Testis (tissue), 3 donors: Measurements from ENCODE around the gene ERO1B. TPM values are rescaled to one million over a fixed set of nuclear protein-coding genes. Genes with fewer than 3 reads are reported as not detected.

Source experiments
- DNase-seq: peaks from one replicate; pipeline ENCODE4 v3.0.0-alpha.2; 2019
- H3K27ac ChIP-seq, 2 donors: fragments of 200-600 bp; sonication (generic); one replicate each; pipeline ENCODE4 v1.5.1; 2019
- H3K27me3 ChIP-seq: fragments of 200-600 bp; sonication (generic); one replicate; pipeline ENCODE4 v1.5.1; 2019
- H3K36me3 ChIP-seq: fragments of 200-600 bp; sonication (generic); one replicate; pipeline ENCODE4 v1.5.1; 2017; ENCODE audit warnings: low read depth; ENCODE audit errors: missing control alignments
- H3K4me1 ChIP-seq: fragments of 200-600 bp; sonication (generic); one replicate; pipeline ENCODE4 v1.5.1; 2019
- H3K4me3 ChIP-seq, 2 donors: fragments of 200-600 bp; sonication (generic); one replicate each; pipeline ENCODE4 v1.5.1; 2017 to 2019
- H3K9me3 ChIP-seq: fragments of 200-600 bp; sonication (generic); one replicate; pipeline ENCODE4 v1.5.1; 2017
- POLR2A ChIP-seq: fragments of 450-650 bp; IDR thresholded peaks from one replicate; pipeline ENCODE4 v1.6.1; 2017; ENCODE audit warnings: antibody characterized with exemption, mild to moderate bottlenecking, moderate library complexity
- WGBS, 2 donors: methylation state at CpG; one replicate each; pipeline ENCODE4 v1.1.5; 2018; 5-methylcytosine and 5-hydroxymethylcytosine counted together
- intact Hi-C: fragments of 100-400 bp; cut with DNase I; formaldehyde crosslinking; loops from one replicate; pipeline ENCODE4 v1.15.1; 2023; ENCODE audit warnings: low total_unique reads
- polyA plus RNA-seq: library from polyadenylated mRNA; stranded (reverse); fragments of 350-450 nt; fragmentation: Illumina TruSeq; extraction: RNeasy Lipid Tissue Mini Kit (QIAGEN cat#74804); gene quantifications from one replicate; pipeline ENCODE4 v1.2.3, GENCODE V29; 2014; ENCODE audit warnings: low read depth, low replicate concordance; ENCODE audit not compliant: insufficient read depth
- total RNA-seq, 2 donors: library from RNA; depleted of rRNA; stranded (reverse); fragments of >200 nt; gene quantifications; one replicate each; pipeline ENCODE4 v1.2.3, GENCODE V29; 2016
- TF ChIP-seq, protein P1 (sequence below), 3 experiments: fragments of 450-650 bp in 2 of 3; fragments of 200-600 bp in 1 of 3; sonication (generic) in 1 of 3; IDR thresholded peaks; one replicate each; pipeline ENCODE4 v1.5.1; 2016 to 2019; ENCODE audit warnings: antibody characterized with exemption in 3 of 3, mild to moderate bottlenecking in 2 of 3, moderate library complexity in 1 of 3

ERO1B gene
- total and polyA plus RNA-seq, 3 donors from 2014 or later = 16.2 to 53.8 (median 20.3) TPM

DNA sequence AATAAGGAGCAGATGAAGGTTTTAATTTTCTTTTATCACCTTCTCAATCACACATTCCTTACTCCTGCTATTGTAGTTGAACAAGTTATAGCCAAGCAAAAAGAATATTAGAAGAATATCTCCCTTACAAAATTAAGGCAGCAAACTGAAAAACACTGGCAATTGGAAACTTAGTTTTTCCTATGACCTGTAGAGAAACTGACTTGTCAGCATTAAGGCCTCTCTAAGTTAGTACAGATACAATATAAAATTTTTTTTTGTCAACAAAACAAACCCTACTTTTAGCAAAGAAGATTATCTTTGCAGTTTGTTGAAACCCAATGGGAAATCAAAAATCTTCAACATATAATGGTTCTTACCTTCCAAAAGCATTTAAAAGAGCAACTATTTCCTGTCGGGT, 61.3 kb downstream of the ERO1B start:
- Histone ChIP-seq H3K36me3 (no peaks in the 10 kb centered on the region), H3K27ac (no peak overlapping the region)
- WGBS, 2 donors = 93 to 94% methylated on average over 1 of the region's 1 CpG

DNA sequence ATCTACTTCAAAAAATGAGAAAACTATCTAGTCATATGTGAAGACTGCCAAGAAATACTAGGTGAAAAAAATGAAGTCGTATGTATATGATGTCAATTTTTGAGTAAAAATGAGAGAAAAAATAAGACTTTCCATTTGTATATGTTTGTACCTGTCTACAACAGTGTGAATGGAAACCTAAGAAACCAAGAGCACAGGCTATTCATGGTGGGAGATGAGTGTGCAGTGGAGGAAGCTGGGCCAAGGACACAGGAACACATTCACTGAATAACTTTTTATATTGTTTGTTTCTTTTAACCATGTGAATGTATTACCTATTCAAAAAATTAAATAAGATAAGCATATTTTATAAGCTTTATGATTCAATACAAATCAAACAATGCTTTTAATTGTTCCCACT, 67.0 kb downstream of the ERO1B start:
- TF ChIP-seq, protein P1, sequence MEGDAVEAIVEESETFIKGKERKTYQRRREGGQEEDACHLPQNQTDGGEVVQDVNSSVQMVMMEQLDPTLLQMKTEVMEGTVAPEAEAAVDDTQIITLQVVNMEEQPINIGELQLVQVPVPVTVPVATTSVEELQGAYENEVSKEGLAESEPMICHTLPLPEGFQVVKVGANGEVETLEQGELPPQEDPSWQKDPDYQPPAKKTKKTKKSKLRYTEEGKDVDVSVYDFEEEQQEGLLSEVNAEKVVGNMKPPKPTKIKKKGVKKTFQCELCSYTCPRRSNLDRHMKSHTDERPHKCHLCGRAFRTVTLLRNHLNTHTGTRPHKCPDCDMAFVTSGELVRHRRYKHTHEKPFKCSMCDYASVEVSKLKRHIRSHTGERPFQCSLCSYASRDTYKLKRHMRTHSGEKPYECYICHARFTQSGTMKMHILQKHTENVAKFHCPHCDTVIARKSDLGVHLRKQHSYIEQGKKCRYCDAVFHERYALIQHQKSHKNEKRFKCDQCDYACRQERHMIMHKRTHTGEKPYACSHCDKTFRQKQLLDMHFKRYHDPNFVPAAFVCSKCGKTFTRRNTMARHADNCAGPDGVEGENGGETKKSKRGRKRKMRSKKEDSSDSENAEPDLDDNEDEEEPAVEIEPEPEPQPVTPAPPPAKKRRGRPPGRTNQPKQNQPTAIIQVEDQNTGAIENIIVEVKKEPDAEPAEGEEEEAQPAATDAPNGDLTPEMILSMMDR (IDR thresholded peaks at IDR 0.05) = no peak
- no peak for TF ChIP-seq POLR2A
- intact Hi-C loops = no loop called here
- no peak overlapping the region for H3K4me3 ChIP-seq
- no peak for DNase-seq
- H3K4me1 ChIP-seq = no peaks in the 10 kb centered on the region
- H3K9me3 ChIP-seq = no peaks in the 10 kb centered on the region
- no peaks in the 10 kb centered on the region for H3K27me3 ChIP-seq
- no peak overlapping the region for H3K27ac ChIP-seq
- H3K36me3 ChIP-seq = no peaks in the 10 kb centered on the region
- 74 to 82% methylated on average over 1 of the region's 1 CpG for WGBS, 2 donors

More for the DNA sequence above, 61.3 kb downstream of the ERO1B start:
- Histone ChIP-seq H3K4me1 (no peaks in the 10 kb centered on the region), H3K4me3 (no peak overlapping the region), H3K9me3 (no peaks in the 10 kb centered on the region), H3K27me3 (no peaks in the 10 kb centered on the region)
- intact Hi-C loops = no loop called here
- no peak for DNase-seq
- TF ChIP-seq, protein P1 (IDR thresholded peaks at IDR 0.05) = no peak
- TF ChIP-seq POLR2A = no peak

DNA sequence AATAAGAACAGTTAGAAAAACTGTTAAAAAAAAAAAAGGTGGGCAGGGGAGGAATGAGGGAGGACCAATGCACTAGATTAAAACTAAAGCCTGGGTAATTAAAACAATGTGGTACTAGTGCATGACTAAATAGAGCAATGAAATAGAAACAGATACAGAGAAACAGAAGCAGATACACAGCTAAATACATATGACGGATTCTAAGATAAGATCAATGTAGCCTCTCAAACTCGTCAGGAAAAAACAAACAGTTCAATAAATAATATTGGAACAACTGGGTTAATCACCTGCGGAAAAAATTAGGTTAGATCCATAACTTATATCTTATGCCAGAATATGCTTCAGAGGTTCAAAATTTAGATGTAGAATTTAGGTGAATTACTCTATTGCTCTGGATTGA, 68.2 kb downstream of the ERO1B start:
- Histone ChIP-seq H3K27me3 (no peaks in the 10 kb centered on the region), H3K9me3 (no peaks in the 10 kb centered on the region), H3K27ac (no peak overlapping the region), H3K36me3 (no peaks in the 10 kb centered on the region), H3K4me3 (no peak overlapping the region), H3K4me1 (no peaks in the 10 kb centered on the region)
- WGBS, 2 donors = 75 to 86% methylated on average over 3 of the region's 3 CpGs
- TF ChIP-seq POLR2A = no peak
- TF ChIP-seq, protein P1 (IDR thresholded peaks at IDR 0.05) = no peak
- intact Hi-C loops = no loop called here
- DNase-seq = no peak

DNA sequence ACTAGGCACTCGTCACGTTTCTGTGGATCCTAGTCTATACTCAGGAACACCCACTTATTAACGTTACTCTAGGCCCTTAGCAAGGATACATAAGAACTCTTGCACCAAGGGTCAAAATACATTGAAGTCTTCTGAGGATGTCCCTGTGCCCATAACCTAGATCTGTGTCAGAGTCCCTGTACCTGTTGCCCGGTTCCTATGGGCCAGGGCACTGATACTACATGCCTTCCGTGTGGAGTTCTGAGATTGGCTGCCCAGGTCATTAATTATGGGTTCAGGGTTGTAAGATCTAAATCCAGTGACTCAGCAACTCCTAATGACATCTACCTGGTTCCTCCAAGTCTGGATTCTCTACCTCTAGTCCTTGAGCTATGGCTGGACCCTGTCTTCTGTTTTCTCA, 69.9 kb downstream of the ERO1B start:
- Histone ChIP-seq H3K27me3 (no peaks in the 10 kb centered on the region), H3K36me3 (no peaks in the 10 kb centered on the region), H3K4me3 (no peak overlapping the region), H3K27ac (no peak overlapping the region), H3K9me3 (no peaks in the 10 kb centered on the region), H3K4me1 (no peaks in the 10 kb centered on the region)
- 96 to 98% methylated on average over 5 of the region's 5 CpGs for WGBS, 2 donors
- DNase-seq = no peak
- TF ChIP-seq, protein P1 (IDR thresholded peaks at IDR 0.05) = no peak
- TF ChIP-seq POLR2A = no peak
- intact Hi-C loops = no loop called here

DNA sequence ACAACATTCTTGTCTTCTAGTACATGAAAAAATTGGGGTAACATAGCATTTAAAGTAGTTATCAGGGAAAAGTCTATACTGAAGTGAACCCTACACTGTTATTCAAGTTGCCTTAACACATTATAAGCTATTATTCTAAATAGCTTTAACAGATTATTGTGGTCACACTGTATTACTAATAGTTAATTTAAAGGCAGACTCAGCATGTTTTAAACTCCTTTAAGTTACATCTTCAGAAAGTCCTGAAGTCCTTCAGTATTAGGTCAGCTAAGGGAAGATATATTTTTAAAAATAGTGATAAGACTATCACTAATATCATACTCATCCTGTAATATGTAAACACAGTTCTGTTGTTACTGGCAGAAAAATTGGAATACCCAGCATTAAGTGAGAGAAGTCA, 72.0 kb downstream of the ERO1B start:
- Histone ChIP-seq H3K27me3 (no peaks in the 10 kb centered on the region), H3K9me3 (no peaks in the 10 kb centered on the region), H3K4me3 (no peak overlapping the region), H3K36me3 (no peaks in the 10 kb centered on the region), H3K27ac (no peak overlapping the region), H3K4me1 (no peaks in the 10 kb centered on the region)
- intact Hi-C loops = no loop called here
- DNase-seq = no peak
- no peak for TF ChIP-seq POLR2A
- TF ChIP-seq, protein P1 (IDR thresholded peaks at IDR 0.05) = no peak
